HUDEP-2 (cell line): ENCODE data around the gene EML6.

Experiments used
- DNase-seq, 76 experiments: peaks; one replicate each; lab custom pipeline; 2025; ENCODE audit not compliant: unreplicated experiment in 76 of 76; lab: John Stamatoyannopoulos, UW

Gene EML6

DNA sequence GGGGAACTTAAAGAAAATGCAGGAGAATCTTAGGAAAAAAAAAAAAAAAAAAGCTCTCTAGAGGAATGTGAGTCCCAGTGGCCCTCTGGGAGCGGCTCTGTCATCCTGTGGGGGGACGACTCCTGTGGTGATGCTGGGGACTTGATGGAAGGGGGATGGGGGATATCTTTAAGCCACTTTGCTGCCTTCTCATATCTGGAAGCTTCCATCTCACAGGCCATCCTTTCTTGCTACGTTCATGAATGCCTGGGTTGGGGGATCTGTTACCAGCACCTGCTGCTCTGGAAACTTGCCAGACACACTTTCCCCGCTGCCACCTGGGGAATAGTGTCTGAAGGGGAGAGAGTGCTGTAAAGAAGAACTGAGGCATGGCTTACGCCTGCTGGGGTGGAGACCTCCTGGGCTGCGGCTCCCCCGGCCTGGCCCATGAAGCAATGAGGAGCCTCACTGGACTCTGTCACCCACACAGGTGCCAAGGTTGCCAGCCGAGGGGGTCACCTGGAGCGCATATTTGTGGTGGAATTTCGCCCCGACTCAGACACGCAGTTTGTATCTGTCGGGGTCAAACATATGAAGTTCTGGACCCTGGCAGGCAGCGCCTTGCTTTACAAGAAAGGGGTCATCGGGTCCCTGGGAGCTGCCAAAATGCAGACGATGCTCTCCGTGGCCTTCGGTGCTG, 234.0 kb downstream of the EML6 start:
- no peak for DNase-seq

DNA sequence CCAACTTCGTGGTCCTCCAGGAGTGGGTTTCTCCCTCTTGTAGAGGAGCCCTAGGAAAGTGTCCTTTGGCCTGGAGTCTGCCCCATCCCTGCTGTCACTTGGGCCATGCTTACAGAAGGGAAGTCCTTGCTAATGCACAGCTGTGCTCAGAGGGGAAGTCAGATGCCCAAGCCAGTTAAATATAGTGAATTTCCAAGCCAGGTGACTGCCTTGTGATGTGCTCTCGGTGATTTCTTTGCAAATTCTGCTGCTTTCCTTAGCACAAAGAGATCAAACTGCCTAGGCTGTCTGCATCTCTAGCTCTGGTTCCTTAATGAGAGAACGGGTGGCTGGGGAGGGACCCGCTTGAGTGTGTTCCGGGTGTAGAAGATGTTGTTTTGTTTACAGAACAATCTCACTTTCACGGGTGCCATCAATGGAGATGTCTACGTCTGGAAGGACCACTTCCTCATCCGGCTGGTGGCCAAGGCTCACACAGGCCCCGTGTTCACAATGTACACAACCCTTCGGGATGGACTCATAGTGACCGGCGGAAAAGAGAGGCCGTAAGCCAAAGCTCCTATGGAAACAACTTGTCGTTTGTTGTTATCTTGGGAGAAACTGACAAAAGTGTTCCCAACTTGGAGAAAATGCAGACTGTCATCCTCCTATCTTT, 235.4 kb downstream of the EML6 start:
- DNase-seq: no peak

DNA sequence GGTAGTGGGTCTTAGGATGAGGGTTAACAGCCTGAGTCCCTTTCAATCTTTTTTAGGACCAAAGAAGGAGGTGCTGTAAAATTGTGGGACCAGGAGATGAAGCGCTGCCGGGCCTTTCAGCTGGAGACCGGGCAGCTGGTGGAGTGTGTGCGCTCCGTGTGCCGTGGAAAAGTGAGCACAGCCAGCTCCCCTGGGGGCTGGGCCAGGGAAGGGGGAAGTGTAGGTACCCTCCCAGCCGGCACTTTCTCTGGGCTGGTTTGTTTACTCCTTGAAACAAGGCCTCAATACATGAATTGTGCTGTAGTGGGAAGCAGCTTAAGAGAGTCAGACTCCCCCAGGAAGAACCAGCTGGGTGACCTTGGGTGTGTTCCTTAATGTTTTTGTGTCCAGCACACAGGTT, 236.7 kb downstream of the EML6 start:
- DNase-seq: no peak

DNA sequence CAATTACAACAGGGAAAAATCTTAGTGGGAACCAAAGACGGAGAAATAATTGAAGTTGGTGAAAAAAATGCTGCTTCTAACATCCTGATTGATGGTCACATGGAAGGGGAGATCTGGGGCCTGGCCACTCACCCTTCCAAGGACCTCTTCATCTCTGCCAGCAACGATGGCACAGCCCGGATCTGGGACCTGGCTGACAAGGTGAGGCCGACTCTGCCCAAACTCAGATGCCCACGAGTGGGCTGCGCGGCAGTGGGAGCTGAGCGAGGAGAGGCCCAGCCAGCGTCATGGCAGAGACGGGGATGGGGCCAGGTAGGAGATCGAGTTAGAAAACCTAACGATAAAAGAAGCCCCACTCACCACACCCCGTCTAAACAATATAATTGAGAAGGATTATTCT, 239.0 kb downstream of the EML6 start:
- DNase-seq: no peak

DNA sequence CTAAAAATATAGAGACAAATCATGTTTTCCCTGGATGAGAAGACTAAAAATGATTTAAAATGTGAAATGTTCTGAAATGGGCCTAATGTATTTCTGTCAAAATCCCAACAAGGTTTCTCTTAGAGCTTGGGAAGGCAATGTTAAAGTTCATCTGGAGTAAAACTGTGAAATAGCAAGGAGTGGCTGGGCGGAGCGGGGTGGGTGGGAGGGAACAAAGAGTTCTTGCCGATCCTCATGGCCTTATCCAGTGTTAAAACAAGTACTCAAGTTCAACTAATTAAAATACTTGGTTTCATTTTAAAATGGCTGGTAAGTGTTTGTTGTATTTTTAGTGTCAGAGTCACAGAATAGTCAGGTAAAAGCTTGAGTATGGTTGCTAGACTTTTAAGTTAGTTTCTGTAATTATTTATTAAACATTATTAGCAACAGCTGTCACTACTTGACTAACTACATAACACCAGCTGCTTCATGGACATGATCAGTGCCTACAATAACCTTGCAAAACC, 239.5 kb downstream of the EML6 start:
- no peak for DNase-seq

DNA sequence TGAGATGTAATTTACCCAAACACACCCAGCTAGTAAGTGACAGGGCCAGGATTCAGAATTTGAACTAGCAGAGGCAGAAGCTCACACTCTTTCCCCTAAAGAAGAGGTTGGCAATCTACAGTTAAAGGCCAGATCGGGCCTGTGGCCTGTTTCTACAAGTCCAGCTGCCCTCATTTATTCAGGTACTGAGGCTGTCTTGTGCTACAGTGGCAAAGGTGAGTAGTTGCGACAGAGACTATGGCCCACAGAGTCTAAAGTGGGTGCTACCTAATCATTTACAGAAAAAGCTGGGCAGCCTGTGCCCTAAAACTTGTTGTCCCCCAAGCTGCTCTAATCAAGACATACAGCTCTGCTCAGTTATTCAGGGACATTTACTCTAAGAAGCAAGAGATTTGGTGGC, 240.0 kb downstream of the EML6 start:
- DNase-seq: no peak

DNA sequence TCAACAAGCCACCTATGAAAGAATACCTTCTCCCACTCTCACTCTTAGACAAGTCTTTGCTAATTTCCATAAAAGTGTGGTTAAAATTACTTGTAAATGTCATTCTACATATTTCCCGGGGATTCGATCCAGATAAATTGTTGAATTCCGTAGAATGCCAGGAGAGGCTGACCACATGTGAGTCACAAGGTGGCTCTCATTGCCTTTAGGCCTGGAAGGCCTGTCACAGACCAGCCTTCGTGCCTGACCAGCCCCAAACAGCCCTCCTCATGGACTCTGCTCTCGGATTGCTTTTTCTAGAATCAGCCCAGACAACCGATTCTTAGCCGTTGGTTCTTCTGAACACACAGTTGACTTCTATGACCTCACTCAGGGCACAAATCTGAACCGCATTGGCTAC, 240.8 kb downstream of the EML6 start:
- DNase-seq: no peak

DNA sequence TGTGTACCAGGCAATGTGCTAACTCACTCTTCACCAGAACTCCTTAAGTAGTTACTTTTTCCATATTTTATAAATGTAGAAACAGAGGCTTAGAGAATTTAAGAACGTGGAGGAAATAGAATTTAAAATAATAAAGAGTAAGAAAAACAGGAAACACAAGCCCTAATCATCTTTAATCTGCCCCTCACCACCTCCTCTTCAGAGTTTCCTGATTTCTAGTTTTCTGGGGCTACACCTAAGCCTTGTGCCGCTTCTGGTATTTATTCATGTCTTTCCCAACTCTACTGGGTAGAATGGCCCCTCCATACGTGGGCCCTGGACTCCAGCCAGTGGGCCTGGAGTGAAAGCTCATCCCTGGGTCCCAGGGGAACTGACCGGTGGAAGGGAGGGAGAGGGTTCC, 241.4 kb downstream of the EML6 start:
- DNase-seq: no peak

DNA sequence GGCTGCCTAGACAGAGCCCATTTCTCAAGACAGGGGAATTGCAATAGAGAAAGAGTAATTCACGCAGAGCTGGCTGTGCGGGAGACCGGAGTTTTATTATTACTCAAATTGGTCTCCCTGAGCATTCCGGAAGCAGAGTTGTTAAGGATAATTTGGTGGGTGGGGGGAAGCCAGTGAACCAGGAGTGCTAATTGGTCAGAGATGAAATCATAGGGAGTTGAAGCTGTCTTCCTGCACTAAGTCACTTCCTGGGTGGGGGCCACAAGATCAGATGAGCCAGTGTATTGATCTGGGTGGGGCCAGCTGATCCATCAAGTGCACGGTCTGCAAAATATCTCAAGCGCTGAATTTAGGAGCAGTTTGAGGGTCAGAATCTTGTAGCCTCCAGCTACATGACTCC, 242.0 kb downstream of the EML6 start:
- no peak for DNase-seq

DNA sequence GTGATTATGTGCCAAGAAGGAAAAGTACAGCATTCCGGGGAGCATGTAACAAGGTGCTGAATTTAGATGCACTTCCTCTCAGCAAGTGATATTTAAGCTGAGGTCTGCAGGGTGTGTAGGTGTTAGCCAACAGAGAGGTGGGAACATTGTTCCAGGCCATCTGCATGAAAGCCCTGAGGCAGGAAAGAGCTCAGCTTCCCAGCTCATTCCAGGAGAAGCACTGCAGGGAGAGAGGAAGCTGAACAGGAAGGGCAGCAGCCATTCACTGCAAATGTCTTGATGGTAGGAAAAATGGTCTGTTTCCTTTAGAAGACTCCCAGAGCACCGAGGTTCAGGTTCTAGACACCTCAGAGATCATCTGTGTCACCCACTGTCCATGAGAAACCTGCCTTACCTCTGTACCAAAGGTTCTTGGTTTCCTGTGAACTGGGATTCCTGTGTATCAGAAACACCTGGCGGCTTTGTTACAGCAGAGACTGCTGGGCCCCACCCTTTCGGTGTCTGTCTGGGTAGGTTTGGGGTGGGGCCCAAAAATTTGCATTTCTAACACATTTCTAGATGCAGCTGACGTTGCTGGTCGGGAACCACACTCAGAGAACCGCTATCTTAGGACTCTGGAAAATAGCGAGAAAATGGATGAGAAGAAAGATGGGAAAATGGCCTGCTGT, 242.8 kb downstream of the EML6 start:
- DNase-seq: no peak

DNA sequence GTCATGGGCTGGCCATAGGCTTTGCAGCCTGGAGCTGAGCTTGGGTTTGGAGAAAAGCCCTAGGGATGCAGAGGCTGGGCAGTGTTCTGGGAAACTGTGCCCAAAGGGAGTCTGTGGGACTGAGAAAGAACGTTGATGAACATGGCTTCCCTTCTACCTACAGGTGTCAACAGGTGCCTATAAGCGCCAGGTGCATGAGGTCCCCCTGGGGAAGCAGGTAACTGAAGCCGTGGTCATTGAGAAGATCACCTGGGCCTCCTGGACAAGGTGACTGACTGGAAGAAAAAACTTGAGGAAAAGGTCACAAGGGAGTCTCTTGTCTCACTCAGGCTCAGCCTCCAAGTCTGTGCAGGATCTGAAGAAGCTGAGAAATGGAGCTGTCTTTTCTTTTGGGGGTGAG, 243.4 kb downstream of the EML6 start:
- no peak for DNase-seq

DNA sequence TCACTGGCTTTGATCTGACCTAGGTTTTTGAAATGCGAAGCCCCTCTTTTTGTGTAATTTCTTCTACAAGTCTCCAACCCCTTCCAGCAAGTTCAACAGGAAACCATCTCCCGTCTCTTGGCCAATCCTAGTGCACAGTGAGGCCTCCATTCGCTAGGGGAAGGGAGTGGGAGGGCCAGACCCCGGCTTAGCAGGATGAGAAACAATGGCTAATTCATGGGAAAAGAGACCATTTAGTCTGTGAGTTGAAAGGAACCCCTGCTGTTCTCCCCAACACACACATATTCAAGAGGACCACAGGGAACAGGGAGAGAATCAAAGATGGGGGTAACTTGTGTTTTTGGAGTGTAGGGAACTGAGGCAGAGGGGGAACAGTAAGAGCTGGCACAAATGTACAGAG, 243.8 kb downstream of the EML6 start:
- no peak for DNase-seq

DNA sequence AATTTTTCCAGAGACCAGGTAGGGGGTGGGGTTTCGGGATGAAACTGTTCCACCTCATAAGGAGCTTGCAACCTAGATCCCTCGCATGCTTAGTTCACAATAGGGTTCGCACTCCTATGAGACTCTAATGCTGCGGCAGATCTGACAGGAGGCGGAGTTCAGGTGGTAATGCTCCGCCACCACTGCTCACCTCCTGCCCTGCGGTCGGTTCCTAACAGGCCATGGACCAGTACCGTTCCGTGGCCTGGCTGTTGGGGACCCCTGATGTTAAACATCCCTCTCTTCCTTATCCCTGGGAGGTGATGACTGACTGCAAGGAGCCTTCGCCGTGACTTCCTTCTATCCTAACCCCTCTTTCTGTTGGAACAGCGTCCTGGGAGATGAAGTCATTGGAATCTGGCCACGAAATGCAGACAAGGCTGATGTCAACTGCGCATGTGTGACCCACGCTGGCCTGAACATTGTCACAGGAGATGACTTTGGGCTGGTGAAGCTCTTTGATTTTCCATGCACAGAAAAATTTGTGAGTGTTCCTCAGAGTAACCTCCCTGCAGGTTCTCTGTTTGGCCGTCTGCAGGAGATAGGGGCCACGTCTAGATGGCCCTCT, 244.4 kb downstream of the EML6 start:
- no peak for DNase-seq

DNA sequence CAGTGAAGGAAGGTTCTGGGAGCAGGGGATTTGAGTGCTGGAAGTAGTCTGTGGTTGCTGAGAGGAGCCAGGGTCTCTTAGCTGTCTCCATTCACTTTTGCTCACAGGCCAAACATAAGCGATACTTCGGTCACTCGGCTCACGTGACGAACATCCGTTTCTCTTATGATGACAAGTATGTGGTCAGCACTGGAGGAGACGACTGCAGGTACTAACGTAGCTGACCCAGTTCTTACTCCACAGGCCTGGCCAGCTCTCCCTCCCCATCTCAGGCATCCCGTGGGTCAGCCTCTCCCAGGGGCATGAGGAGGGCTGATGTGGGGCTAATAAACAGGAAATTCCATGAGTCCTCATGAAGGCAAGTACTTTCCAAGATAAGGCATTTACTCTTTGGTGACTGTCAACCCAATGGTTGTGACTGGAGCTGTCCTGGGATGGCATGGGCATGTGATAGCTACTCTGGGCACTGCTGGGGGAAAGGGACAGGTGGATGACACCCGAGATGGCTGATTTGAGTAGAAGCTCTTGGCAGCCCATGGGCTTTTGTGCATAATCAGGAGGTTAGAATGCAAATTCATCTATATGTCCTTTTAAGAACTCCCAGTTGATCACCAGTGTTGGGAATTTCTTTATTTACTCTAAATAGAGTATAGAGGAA, 245.2 kb downstream of the EML6 start:
- no peak for DNase-seq

DNA sequence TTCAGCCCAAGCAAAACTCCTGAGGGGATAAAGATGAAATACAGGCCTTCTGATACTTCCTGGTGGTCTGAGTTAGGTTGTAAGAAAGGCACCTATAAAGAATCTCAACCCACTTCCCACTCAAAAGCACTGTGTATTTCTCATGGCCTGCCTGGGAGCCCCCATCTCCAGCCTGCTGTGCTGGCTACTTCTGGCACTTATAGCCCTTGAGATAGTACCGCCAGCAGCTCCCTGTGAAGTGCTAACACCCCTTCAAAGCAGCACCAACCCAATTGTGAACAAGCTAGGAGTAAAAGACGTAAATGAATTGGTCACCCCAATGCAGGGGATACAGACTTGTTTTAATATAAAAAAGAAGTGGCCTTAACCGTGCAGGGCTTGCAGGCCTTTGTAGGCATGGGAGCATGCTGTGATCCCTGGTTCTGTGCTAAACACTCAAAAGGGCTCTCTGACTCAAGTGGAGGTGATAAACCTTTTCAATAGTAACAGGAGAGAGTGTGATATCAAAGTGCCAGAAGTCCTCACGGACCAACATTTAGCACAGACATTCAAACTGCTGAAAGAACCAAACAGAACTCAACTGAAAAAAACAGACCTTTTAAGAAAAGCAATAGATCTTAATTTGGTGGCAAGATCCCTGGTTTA, 246.0 kb downstream of the EML6 start:
- DNase-seq: no peak

DNA sequence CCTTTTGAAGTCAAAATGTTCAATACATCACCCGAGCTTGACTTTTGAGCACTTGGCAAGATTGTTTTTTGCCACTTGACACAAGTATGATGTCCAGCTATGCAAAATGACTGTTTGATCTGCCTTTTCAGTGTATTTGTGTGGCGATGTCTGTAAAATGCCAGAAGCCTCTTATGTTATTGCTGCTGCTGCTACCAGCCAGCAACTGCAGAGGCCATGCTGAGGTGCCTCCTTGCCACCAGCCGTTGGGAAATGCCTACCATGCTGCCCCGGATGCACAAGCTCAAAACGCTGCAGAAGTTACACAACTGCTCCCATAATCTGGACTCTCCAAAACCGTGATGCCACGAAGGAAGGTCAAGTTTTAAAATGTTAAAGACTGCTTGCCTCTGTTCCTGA, 246.5 kb downstream of the EML6 start:
- DNase-seq: no peak

DNA sequence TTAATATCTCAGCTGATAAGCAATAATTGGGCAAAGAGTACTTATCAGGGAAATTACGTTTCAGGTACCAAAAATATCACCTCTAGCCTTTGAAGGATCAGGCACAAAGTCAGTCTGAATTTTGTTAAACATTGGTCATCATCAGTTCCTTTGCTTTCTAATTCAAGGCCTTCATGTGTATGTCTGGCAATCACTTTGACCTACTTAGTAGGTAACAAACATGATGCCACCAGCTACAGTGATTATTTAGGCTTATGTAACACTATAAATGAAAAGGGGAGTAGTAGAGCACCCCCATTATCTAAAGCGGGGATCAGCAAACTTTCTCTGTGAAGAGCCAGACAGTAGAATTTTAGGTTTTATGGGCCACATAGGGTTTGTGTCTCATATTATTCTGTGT, 251.7 kb downstream of the EML6 start:
- DNase-seq: no peak

DNA sequence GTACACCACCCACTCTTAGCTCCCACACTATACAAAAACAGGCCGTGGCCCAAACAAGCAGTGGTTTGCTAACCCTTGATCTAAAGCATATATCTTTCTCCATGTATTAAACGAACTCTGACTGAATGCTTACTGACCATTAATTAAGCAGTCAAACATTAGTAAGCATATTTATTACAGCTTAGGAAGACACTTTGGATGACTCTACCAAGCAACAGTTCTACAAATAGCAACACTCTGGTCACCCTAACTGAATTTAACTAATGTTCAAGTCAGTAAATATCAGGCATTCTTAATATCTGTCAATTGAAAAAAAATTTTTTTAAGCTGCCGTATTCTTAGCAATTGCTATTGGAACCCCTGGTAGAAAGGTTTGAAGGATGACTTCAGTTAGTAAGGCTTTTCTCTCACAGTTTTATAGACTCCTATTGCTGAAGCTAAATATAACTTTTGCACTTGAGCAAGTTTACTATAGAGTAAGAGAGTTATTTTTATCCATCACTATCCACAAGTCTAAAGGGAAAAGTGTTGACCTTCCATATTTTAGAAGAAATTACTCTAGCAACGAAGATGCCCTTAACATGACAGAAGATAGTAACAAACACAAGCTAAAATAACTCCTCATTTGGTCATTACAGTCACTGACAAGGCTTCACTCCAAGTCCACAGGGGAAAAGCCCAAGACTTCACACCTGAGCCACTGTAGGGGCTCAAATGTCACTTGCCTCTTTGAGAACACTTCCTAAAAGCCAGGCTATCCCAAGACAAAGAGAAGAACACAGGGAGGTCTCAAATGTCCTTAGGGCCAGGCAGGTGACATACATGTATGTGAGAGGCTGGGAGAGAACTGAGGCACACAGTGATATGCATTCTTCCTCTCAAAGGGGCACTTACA, 252.4 kb downstream of the EML6 start:
- DNase-seq: no peak

DNA sequence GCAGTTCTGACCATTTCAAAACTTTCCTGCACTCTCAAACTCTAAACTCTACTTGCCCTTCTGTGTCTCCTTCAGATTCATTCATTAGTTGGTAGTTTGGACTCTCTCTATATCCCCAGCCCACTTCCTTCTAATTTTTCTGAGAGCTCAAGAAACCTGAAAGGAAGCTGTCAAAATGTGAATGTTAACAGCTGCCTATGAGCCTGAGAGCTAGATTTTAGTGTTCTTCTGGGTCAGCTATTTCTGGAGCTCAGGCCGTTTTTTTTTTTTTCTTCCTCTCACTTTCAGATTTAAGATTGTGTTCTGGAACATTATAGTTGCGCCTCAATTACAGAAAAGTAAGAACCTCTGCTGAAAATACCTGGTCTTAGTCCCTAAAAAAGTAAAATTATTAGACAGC, 253.7 kb downstream of the EML6 start:
- no peak for DNase-seq
